ENCODE measurements around the gene TAPT1. TPM values are rescaled to one million over a fixed set of nuclear protein-coding genes. Genes with fewer than 3 reads are reported as not detected.
A peak's percentile ranks its signal among the peaks of the same experiment; 100 is the strongest.

TAPT1 gene
- total and polyA plus RNA-seq, 3 donors from 2014 or later, result 38.4 to 117 (median 46.1) TPM

DNA sequence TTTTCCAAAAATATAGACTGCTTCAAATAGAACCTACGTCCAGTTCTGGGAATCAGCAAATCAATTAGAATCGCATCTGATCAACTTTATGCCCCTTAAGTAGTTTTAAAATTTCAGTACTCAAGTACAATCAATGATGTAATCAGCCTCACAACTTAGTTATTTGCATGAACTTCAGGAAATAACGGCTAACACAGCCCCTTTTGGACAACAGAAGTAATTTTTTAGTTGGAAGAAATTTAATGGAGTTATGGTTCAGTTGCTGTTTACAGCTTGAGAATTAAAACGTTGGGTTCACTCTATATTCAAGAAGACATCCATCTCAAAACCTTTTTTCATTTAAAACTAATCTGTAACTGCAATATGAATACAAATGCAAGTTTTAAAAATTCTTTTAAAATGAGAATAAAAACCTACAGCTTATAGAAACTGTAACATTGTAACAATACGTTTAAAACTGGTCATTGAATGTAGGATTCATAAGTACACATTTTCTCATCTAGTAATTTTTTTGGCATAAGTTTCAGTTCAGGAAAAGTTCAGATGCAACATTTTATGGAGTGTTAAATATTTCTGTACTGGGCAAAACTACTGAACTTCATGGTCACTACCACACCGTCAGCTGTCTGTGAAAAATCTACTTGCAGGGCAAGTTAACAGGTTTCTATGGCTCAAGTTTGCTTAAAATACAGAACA is 956 bp downstream of the TAPT1 start:
- Histone ChIP-seq H3K4me1 (peaks cover 23% of the 10 kb centered on the region), H3K36me3 (ENCODE audit: low read depth, missing control alignments) (no peaks in the 10 kb centered on the region), H3K27me3 (no peaks in the 10 kb centered on the region), H3K9me3 (no peaks in the 10 kb centered on the region), H3K4me3 (peak overlapping the region; percentile 73 to 91), H3K27ac (peak overlapping the region; percentile 89 to 99)
- DNase-seq, result no peak
- intact Hi-C loops (cut with DNase I; ENCODE audit: low total_unique reads), result no loop called here
- WGBS, 2 donors, result 1 to 5% methylated on average over 6 of the region's 6 CpGs
- TF ChIP-seq POLR2A (IDR thresholded peaks at IDR 0.05), result no peak
- TF ChIP-seq, protein P1, sequence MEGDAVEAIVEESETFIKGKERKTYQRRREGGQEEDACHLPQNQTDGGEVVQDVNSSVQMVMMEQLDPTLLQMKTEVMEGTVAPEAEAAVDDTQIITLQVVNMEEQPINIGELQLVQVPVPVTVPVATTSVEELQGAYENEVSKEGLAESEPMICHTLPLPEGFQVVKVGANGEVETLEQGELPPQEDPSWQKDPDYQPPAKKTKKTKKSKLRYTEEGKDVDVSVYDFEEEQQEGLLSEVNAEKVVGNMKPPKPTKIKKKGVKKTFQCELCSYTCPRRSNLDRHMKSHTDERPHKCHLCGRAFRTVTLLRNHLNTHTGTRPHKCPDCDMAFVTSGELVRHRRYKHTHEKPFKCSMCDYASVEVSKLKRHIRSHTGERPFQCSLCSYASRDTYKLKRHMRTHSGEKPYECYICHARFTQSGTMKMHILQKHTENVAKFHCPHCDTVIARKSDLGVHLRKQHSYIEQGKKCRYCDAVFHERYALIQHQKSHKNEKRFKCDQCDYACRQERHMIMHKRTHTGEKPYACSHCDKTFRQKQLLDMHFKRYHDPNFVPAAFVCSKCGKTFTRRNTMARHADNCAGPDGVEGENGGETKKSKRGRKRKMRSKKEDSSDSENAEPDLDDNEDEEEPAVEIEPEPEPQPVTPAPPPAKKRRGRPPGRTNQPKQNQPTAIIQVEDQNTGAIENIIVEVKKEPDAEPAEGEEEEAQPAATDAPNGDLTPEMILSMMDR (IDR thresholded peaks at IDR 0.05), result no peak

GRCh38 chr4:16224264-16225166 is 1.8 kb downstream of the TAPT1 start:
- H3K4me1 ChIP-seq, result peaks cover 23% of the 10 kb centered on the region
- TF ChIP-seq, protein P1 (IDR thresholded peaks at IDR 0.05), result no peak
- no peak for TF ChIP-seq POLR2A (IDR thresholded peaks at IDR 0.05)
- WGBS, 2 donors, result 46 to 58% methylated on average over 6 of the region's 6 CpGs
- no peak overlapping the region for H3K4me3 ChIP-seq
- DNase-seq, result peak; percentile 16
- intact Hi-C loops (cut with DNase I; ENCODE audit: low total_unique reads), result no loop called here
- no peaks in the 10 kb centered on the region for H3K36me3 ChIP-seq (ENCODE audit: low read depth, missing control alignments)
- H3K27ac ChIP-seq, result peak overlapping the region in 1 of 2 donors; percentile 99
- H3K9me3 ChIP-seq, result no peaks in the 10 kb centered on the region
- no peaks in the 10 kb centered on the region for H3K27me3 ChIP-seq

GRCh38 chr4:16222957-16223527 is 3.2 kb downstream of the TAPT1 start:
- TF ChIP-seq, protein P1 (IDR thresholded peaks at IDR 0.05), result no peak
- no peak for TF ChIP-seq POLR2A (IDR thresholded peaks at IDR 0.05)
- Histone ChIP-seq H3K4me3 (no peak overlapping the region), H3K4me1 (peaks cover 21% of the 10 kb centered on the region), H3K27me3 (no peaks in the 10 kb centered on the region), H3K9me3 (no peaks in the 10 kb centered on the region), H3K36me3 (ENCODE audit: low read depth, missing control alignments) (no peaks in the 10 kb centered on the region), H3K27ac (no peak overlapping the region)
- DNase-seq, result no peak
- intact Hi-C loops (cut with DNase I; ENCODE audit: low total_unique reads), result no loop called here

GRCh38 chr4:16218950-16219349 is 7.3 kb downstream of the TAPT1 start:
- H3K27ac ChIP-seq, result no peak overlapping the region
- no peaks in the 10 kb centered on the region for H3K9me3 ChIP-seq
- no peak for TF ChIP-seq POLR2A (IDR thresholded peaks at IDR 0.05)
- TF ChIP-seq, protein P1 (IDR thresholded peaks at IDR 0.05), result no peak
- H3K4me3 ChIP-seq, result no peak overlapping the region
- intact Hi-C loops (cut with DNase I; ENCODE audit: low total_unique reads), result no loop called here
- no peaks in the 10 kb centered on the region for H3K36me3 ChIP-seq (ENCODE audit: low read depth, missing control alignments)
- no peak for DNase-seq
- no peaks in the 10 kb centered on the region for H3K27me3 ChIP-seq
- peaks cover 10% of the 10 kb centered on the region for H3K4me1 ChIP-seq

Measured in testis (tissue), 3 donors.